ENCODE data around the gene BTLA.

DNA sequence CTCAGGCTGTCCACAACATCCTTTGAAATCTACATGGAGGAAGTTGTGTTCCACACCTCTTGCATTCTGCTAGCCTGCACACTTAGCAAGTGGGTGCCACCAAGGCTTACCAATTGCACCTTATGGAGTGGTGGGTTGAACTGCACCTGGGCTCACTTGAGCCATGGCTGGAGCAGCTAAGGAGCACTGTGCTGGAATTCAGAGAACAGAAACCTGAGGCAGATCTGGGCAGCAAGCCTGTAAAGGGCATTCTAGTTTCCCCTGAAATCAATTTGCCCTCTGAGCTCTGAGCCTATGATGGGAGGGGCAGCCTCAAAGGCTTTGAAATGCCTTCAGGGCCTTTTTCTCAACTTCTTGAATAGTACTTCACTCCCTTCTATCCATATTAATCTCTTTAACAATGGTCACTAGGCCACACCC is 18.0 kb downstream of the BTLA start:
- TF ChIP-seq, protein P1, sequence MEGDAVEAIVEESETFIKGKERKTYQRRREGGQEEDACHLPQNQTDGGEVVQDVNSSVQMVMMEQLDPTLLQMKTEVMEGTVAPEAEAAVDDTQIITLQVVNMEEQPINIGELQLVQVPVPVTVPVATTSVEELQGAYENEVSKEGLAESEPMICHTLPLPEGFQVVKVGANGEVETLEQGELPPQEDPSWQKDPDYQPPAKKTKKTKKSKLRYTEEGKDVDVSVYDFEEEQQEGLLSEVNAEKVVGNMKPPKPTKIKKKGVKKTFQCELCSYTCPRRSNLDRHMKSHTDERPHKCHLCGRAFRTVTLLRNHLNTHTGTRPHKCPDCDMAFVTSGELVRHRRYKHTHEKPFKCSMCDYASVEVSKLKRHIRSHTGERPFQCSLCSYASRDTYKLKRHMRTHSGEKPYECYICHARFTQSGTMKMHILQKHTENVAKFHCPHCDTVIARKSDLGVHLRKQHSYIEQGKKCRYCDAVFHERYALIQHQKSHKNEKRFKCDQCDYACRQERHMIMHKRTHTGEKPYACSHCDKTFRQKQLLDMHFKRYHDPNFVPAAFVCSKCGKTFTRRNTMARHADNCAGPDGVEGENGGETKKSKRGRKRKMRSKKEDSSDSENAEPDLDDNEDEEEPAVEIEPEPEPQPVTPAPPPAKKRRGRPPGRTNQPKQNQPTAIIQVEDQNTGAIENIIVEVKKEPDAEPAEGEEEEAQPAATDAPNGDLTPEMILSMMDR (IDR thresholded peaks at IDR 0.05): no peak
- no peak for TF ChIP-seq POLR2A (IDR thresholded peaks at IDR 0.05)

All from thyroid gland (tissue), 4 donors.